K562 (cell line): ENCODE results near the gene ARFIP2. TPM values are rescaled to one million over a fixed set of nuclear protein-coding genes. Genes with fewer than 3 reads are reported as not detected.

Experiments used
- ARID1B ChIP-seq: fragments of 450-650 bp; IDR thresholded peaks from 2 replicates; pipeline ENCODE4 v1.6.1; 2016; ENCODE audit warnings: antibody characterized with exemption, mild to moderate bottlenecking, inconsistent platforms
- CBX3 ChIP-seq, 2 experiments: IDR thresholded peaks; 1 replicate in 1 of 2; 2 replicates in 1 of 2; pipeline ENCODE4 v1.6.1; 2012; ENCODE audit warnings: inconsistent platforms in 2 of 2, low read length in 2 of 2, borderline replicate concordance in 1 of 2, control low read depth in 1 of 2
- KDM5B ChIP-seq: fragments of 200-600 bp; sonication (generic); IDR thresholded peaks from 2 replicates; pipeline ENCODE4 v1.6.1; 2012; ENCODE audit warnings: low read depth, mild to moderate bottlenecking, moderate library complexity, low read length, control low read depth, inconsistent platforms; ENCODE audit not compliant: insufficient replicate concordance
- MXI1 ChIP-seq: IDR thresholded peaks from 2 replicates; pipeline ENCODE4 v1.6.1; 2011; ENCODE audit warnings: low read depth, mild to moderate bottlenecking, improper control_type of control experiment, low read length
- NBN ChIP-seq: fragments of 450-650 bp; IDR thresholded peaks from 2 replicates; pipeline ENCODE4 v1.6.1; 2016; ENCODE audit warnings: low read depth, mild to moderate bottlenecking
- PTRF ChIP-seq: fragments of 450-650 bp; IDR thresholded peaks from 2 replicates; pipeline ENCODE4 v1.6.1; 2016; ENCODE audit warnings: mild to moderate bottlenecking, missing genetic modification characterization, missing compliant biosample characterization
- SIRT6 ChIP-seq: IDR thresholded peaks from one replicate; pipeline ENCODE4 v1.6.1; 2012; ENCODE audit warnings: low read depth, mild to moderate bottlenecking, control low read depth, inconsistent platforms, low read length, moderate library complexity
- TAF1 ChIP-seq: IDR thresholded peaks from 2 replicates; pipeline ENCODE4 v1.6.1; 2011; ENCODE audit warnings: mild to moderate bottlenecking, low read length, moderate library complexity; ENCODE audit not compliant: insufficient read depth, control insufficient read depth, severe bottlenecking; ENCODE audit errors: extremely low read depth
- XRCC4 ChIP-seq: IDR thresholded peaks from one replicate; pipeline ENCODE4 v1.6.1; 2011; ENCODE audit not compliant: insufficient read depth, insufficient read length; ENCODE audit errors: extremely low read depth
- ZNF124 ChIP-seq: sonication (generic); formaldehyde crosslinking; IDR thresholded peaks from 2 replicates; pipeline ENCODE4 v1.8.1; 2022; ENCODE audit warnings: missing genetic modification reagents
- polyA plus RNA-seq, 8 experiments: library from polyadenylated mRNA; depleted of rRNA in 4 of 8; stranded (reverse) in 5 of 8; unstranded in 3 of 8; fragments of >200 nt; fragmentation: Nextera tagmentation in 2 of 8; fragmentation: Illumina TruSeq in 1 of 8; extraction: Ambion mirVana in 2 of 8; extraction: Trizol in 1 of 8; gene quantifications; 2 replicates each; pipeline versions ENCODE4 v1.2.1 to v1.2.3, GENCODE V29; 2011 to 2014; ENCODE audit warnings: inconsistent platforms in 1 of 8, missing spikeins in 1 of 8
- total RNA-seq, 7 experiments: library from RNA; depleted of rRNA in 6 of 7; stranded (reverse); fragments of >200 nt in 6 of 7; fragmentation: Illumina TruSeq in 2 of 7; extraction: Trizol in 2 of 7; gene quantifications; 2 replicates each; pipeline versions ENCODE4 v1.2.1 to v1.2.3, GENCODE V29; 2011 to 2021; ENCODE audit warnings: low replicate concordance in 1 of 7
- TF ChIP-seq, protein P1 (sequence below): IDR thresholded peaks from 2 replicates; pipeline ENCODE4 v1.6.1; 2011; ENCODE audit not compliant: insufficient read length; ENCODE audit errors: extremely low read depth
- TF ChIP-seq, protein P2 (sequence below), 3 experiments: fragments of 200-800 bp in 1 of 3; fragments of 250-450 bp in 1 of 3; fragments of 450-650 bp in 1 of 3; sonication (Bioruptor Pico) in 1 of 3; sonication (Bioruptor generic) in 1 of 3; formaldehyde crosslinking in 1 of 3; IDR thresholded peaks; 2 replicates each; pipeline versions ENCODE4 v1.6.1 to v1.8.0; 2016 to 2022; ENCODE audit warnings: mild to moderate bottlenecking in 2 of 3, missing genetic modification characterization in 2 of 3, missing compliant biosample characterization in 1 of 3, moderate library complexity in 1 of 3
- TF ChIP-seq, protein P3 (sequence below): sonication (generic); formaldehyde crosslinking; IDR thresholded peaks from 2 replicates; pipeline ENCODE4 v1.8.0; 2022; ENCODE audit warnings: mild to moderate bottlenecking, missing genetic modification reagents
- TF ChIP-seq, protein P4 (sequence below): fragments of 450-650 bp; IDR thresholded peaks from 2 replicates; pipeline ENCODE4 v1.6.1; 2016

The ARFIP2 gene
- total and polyA plus RNA-seq, 9 of the 15 experiments (the other 6 are each of a cell fraction or from before 2014, with no cell fraction given): 11.8 to 74.1 (median 41.0) TPM

DNA sequence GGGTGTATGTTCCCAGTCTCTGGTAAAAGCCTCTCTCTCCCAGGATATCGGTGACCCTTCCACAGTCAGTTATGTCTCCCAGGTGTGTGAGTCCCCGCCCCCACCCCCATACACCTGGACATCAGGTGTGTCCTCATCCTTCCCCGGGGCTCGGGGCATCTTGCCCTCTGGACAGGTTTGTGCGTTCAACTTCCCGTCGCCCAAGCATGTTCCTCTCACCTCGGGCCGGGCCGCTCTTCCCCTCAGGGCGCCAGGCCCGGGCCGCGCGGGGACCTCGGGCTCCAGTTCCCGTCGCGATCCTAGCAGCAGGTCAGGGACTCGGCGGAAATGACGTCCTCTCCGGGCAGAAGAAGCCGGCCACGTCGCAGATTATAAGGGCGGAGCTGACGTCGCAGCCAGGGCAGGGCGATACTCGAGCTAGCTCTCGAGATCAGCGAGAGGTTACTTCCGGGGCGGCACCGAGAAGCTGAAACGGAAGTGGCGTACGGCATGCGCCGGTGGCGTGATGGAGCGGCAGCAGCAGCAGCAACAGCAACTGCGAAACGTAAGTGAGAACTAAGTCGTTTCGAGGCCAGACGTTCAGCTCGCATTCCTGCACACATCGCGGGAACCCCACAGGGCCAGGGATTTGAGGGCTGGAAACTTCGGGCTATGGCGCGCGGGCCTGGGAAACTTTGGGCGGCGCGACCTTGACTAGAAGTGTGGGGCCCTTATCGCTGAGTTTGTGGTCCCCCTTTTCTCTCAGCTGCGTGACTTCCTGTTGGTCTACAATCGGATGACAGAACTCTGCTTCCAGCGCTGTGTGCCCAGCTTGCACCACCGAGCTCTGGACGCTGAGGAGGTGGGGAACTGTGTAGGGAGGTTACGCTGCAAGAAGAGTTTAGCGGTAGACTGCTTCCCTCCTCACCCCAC, at the start of gene ARFIP2, which contains the start of gene TIMM10B (continued):
- TF ChIP-seq KDM5B (peak; percentile 84), ARID1B (no peak), ZNF124 (CRISPR knock-in tag) (no peak), XRCC4 (no peak), SIRT6 (no peak), CBX3 (IDR thresholded peaks at IDR 0.05; ENCODE audit: borderline replicate concordance in 1 of 2, low read length in 2 of 2) (no peak), NBN (no peak), MXI1 (peak; percentile 45; the same call in 1 of the 2 replicates), TAF1 (peak; percentile 78), PTRF (no peak)
- TF ChIP-seq, protein P1, sequence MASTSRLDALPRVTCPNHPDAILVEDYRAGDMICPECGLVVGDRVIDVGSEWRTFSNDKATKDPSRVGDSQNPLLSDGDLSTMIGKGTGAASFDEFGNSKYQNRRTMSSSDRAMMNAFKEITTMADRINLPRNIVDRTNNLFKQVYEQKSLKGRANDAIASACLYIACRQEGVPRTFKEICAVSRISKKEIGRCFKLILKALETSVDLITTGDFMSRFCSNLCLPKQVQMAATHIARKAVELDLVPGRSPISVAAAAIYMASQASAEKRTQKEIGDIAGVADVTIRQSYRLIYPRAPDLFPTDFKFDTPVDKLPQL: no peak
- TF ChIP-seq, protein P2, sequence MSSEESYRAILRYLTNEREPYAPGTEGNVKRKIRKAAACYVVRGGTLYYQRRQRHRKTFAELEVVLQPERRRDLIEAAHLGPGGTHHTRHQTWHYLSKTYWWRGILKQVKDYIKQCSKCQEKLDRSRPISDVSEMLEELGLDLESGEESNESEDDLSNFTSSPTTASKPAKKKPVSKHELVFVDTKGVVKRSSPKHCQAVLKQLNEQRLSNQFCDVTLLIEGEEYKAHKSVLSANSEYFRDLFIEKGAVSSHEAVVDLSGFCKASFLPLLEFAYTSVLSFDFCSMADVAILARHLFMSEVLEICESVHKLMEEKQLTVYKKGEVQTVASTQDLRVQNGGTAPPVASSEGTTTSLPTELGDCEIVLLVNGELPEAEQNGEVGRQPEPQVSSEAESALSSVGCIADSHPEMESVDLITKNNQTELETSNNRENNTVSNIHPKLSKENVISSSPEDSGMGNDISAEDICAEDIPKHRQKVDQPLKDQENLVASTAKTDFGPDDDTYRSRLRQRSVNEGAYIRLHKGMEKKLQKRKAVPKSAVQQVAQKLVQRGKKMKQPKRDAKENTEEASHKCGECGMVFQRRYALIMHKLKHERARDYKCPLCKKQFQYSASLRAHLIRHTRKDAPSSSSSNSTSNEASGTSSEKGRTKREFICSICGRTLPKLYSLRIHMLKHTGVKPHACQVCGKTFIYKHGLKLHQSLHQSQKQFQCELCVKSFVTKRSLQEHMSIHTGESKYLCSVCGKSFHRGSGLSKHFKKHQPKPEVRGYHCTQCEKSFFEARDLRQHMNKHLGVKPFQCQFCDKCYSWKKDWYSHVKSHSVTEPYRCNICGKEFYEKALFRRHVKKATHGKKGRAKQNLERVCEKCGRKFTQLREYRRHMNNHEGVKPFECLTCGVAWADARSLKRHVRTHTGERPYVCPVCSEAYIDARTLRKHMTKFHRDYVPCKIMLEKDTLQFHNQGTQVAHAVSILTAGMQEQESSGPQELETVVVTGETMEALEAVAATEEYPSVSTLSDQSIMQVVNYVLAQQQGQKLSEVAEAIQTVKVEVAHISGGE (CRISPR knock-in tag; IDR thresholded peaks at IDR 0.05): peak in 1 of 3 experiments; percentile 81; a peak in 2 of 6 replicates
- TF ChIP-seq, protein P3, sequence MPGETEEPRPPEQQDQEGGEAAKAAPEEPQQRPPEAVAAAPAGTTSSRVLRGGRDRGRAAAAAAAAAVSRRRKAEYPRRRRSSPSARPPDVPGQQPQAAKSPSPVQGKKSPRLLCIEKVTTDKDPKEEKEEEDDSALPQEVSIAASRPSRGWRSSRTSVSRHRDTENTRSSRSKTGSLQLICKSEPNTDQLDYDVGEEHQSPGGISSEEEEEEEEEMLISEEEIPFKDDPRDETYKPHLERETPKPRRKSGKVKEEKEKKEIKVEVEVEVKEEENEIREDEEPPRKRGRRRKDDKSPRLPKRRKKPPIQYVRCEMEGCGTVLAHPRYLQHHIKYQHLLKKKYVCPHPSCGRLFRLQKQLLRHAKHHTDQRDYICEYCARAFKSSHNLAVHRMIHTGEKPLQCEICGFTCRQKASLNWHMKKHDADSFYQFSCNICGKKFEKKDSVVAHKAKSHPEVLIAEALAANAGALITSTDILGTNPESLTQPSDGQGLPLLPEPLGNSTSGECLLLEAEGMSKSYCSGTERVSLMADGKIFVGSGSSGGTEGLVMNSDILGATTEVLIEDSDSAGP: peak; percentile 45; the same call in 1 of the 2 replicates
- TF ChIP-seq, protein P4, sequence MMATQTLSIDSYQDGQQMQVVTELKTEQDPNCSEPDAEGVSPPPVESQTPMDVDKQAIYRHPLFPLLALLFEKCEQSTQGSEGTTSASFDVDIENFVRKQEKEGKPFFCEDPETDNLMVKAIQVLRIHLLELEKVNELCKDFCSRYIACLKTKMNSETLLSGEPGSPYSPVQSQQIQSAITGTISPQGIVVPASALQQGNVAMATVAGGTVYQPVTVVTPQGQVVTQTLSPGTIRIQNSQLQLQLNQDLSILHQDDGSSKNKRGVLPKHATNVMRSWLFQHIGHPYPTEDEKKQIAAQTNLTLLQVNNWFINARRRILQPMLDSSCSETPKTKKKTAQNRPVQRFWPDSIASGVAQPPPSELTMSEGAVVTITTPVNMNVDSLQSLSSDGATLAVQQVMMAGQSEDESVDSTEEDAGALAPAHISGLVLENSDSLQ: peak; percentile 74
